Natural killer cell (primary cell): Measurements from ENCODE around the gene RECK. TPM values are rescaled to one million over a fixed set of nuclear protein-coding genes. Genes with fewer than 3 reads are reported as not detected.

Experiments
- ATAC-seq, 3 donors: fragments of 150-1000 bp in 2 of 3; fragments of 200-7000 bp in 1 of 3; cut with Tn5 transposase; 1 replicate in 1 of 3; 2 replicates in 2 of 3; pipeline ENCODE4 v1.10.0; 2021; ENCODE audit warnings: mild to moderate bottlenecking in 2 of 3, moderate library complexity in 2 of 3
- DNase-seq, 2 donors: peaks; one replicate each; pipeline versions ENCODE4 v3.0.0 to v3.0.0-alpha.2; 2013 to 2021; ENCODE audit warnings: mixed read lengths in 1 of 2
- H3K27ac ChIP-seq: one replicate; pipeline ENCODE4 v1.5.1; 2013; ENCODE audit warnings: mild to moderate bottlenecking, low read length
- H3K27me3 ChIP-seq: one replicate; pipeline ENCODE4 v1.6.1; 2013; ENCODE audit warnings: low read length; ENCODE audit not compliant: control insufficient read depth, insufficient read depth
- H3K36me3 ChIP-seq: one replicate; pipeline ENCODE4 v1.6.1; 2013; ENCODE audit warnings: low read length; ENCODE audit not compliant: control insufficient read depth, insufficient read depth
- H3K4me1 ChIP-seq: one replicate; pipeline ENCODE4 v1.6.1; 2013; ENCODE audit warnings: low read length; ENCODE audit not compliant: control insufficient read depth, insufficient read depth
- H3K4me3 ChIP-seq: one replicate; pipeline ENCODE4 v1.5.1; 2013; ENCODE audit warnings: low read length
- H3K9me3 ChIP-seq: one replicate; pipeline ENCODE4 v1.6.1; 2013; ENCODE audit warnings: low read length; ENCODE audit not compliant: control insufficient read depth, insufficient read depth
- H3K27ac Mint-ChIP-seq, 2 donors: one replicate each; pipeline ENCODE4 v1.8.0; 2022; ENCODE audit warnings: mild to moderate bottlenecking in 2 of 2, mixed read lengths in 2 of 2, moderate library complexity in 1 of 2
- H3K27me3 Mint-ChIP-seq, 2 donors: one replicate each; pipeline ENCODE4 v1.8.0; 2022; ENCODE audit warnings: low read depth in 2 of 2, mixed read lengths in 2 of 2
- H3K36me3 Mint-ChIP-seq: one replicate; pipeline ENCODE4 v1.8.0; 2022; ENCODE audit warnings: mixed read lengths
- H3K4me1 Mint-ChIP-seq, 2 donors: one replicate each; pipeline ENCODE4 v1.8.0; 2022; ENCODE audit warnings: mixed read lengths in 2 of 2
- H3K4me3 Mint-ChIP-seq: one replicate; pipeline ENCODE4 v1.8.0; 2022; ENCODE audit warnings: mild to moderate bottlenecking, moderate library complexity, mixed read lengths
- H3K9me3 Mint-ChIP-seq, 2 donors: one replicate each; pipeline ENCODE4 v1.8.0; 2022; ENCODE audit warnings: mixed read lengths in 2 of 2
- CTCF ChIP-seq: fragments of 200-600 bp; IDR thresholded peaks from one replicate; pipeline ENCODE4 v1.8.0; 2022; ENCODE audit warnings: antibody characterized with exemption
- WGBS: methylation state at CpG from one replicate; pipeline ENCODE4 v1.1.7; 2013; ENCODE audit warnings: missing lambda C conversion rate; ENCODE audit not compliant: insufficient coverage; 5-methylcytosine and 5-hydroxymethylcytosine counted together
- intact Hi-C: fragments of 100-400 bp; cut with micrococcal nuclease; formaldehyde crosslinking; loops from one replicate; pipeline ENCODE4 v1.14.2; 2022
- total RNA-seq, 4 donors: library from RNA; stranded (reverse); fragments of 120-200 nt in 1 of 4; gene quantifications; one replicate each; pipeline versions ENCODE4 v1.2.3 to v1.2.4, GENCODE V29; 2013 to 2022

The RECK gene
- total RNA-seq, 3 donors from 2014 or later (not counting 1 experiment from before 2014, with no cell fraction given), result 7.4 to 10.3 (median 8.0) TPM

DNA sequence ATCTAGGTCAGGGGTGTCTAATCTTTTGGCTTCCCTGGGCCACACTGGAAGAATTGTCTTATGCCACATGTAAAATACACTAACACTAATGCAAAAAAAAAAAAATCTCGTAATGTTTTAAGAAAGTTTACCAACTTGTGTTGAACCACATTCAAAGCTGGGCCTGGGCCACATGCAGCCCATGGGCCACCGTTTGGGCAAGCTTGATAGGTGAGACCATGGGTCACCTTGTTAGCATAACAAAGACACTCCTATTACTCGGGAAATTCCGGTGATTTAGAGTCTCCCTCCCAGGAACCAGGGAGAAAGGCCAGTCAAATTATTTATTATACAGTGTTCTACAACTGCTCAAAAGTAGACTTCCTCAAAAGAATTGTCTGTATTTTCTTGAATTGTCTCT, 12.7 kb downstream of the RECK start:
- 96% methylated on average over 4 of the region's 4 CpGs for WGBS
- intact Hi-C loops, result no loop called here
- Mint-ChIP-seq H3K4me3 (no peak overlapping the region), H3K27ac (no peak overlapping the region), H3K27me3 (no peaks in the 10 kb centered on the region), H3K4me1 (peaks cover 5 to 12% of the 10 kb centered on the region in 2 donors), H3K9me3 (no peaks in the 10 kb centered on the region), H3K36me3 (no peaks in the 10 kb centered on the region)
- DNase-seq (no peak), ATAC-seq (no peak)
- Histone ChIP-seq H3K4me3 (no peak overlapping the region), H3K9me3 (no peaks in the 10 kb centered on the region), H3K4me1 (no peaks in the 10 kb centered on the region), H3K36me3 (no peaks in the 10 kb centered on the region), H3K27ac (no peak overlapping the region), H3K27me3 (no peaks in the 10 kb centered on the region)
- TF ChIP-seq CTCF, result no peak

DNA sequence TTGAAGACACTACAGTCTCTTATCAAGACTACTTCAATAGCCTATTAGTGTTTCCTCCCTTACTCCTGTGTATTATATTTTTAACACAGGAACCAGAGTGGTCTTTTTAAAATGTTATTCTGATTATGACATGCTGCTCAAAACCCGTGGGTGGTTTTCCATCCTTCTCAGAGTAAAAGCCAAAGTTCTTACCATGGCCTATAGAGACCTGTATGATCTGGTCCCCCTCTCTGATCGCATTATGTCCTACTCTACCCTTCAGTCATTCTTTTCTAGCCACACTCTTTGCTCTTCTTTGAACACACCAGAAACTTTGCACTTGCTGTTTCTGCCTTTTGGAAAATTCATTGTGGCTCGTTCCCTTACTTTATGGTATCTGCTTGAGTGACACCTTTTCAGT, 13.8 kb downstream of the RECK start:
- ATAC-seq (no peak), DNase-seq (no peak)
- H3K4me3 ChIP-seq, result no peak overlapping the region
- Mint-ChIP-seq H3K27ac (no peak overlapping the region), H3K27me3 (no peaks in the 10 kb centered on the region), H3K9me3 (no peaks in the 10 kb centered on the region), H3K36me3 (no peaks in the 10 kb centered on the region), H3K4me3 (no peak overlapping the region), H3K4me1 (peaks cover 0 to 7% of the 10 kb centered on the region in 2 donors)
- H3K27ac ChIP-seq, result no peak overlapping the region
- no peaks in the 10 kb centered on the region for H3K4me1 ChIP-seq
- H3K9me3 ChIP-seq, result no peaks in the 10 kb centered on the region
- H3K36me3 ChIP-seq, result no peaks in the 10 kb centered on the region
- 92% methylated on average over 3 of the region's 3 CpGs for WGBS
- TF ChIP-seq CTCF, result no peak
- H3K27me3 ChIP-seq, result no peaks in the 10 kb centered on the region
- intact Hi-C loops, result no loop called here

- Histone ChIP-seq H3K27ac (no peak overlapping the region), H3K4me1 (no peaks in the 10 kb centered on the region), H3K27me3 (no peaks in the 10 kb centered on the region), H3K36me3 (no peaks in the 10 kb centered on the region), H3K4me3 (no peak overlapping the region), H3K9me3 (no peaks in the 10 kb centered on the region)
- WGBS, result 41% methylated on average over 2 of the region's 2 CpGs
- H3K27me3 Mint-ChIP-seq, result no peaks in the 10 kb centered on the region
- no peak for TF ChIP-seq CTCF
- ATAC-seq (no peak), DNase-seq (no peak)
- no peaks in the 10 kb centered on the region for H3K36me3 Mint-ChIP-seq
- H3K4me1 Mint-ChIP-seq, result peaks cover 0 to 7% of the 10 kb centered on the region in 2 donors
- no peak overlapping the region for H3K4me3 Mint-ChIP-seq
- intact Hi-C loops, result no loop called here
- no peak overlapping the region for H3K27ac Mint-ChIP-seq
- H3K9me3 Mint-ChIP-seq, result no peaks in the 10 kb centered on the region
These were observed 14.6 kb downstream of the RECK start for GRCh38 chr9:36051317-36051716.

DNA sequence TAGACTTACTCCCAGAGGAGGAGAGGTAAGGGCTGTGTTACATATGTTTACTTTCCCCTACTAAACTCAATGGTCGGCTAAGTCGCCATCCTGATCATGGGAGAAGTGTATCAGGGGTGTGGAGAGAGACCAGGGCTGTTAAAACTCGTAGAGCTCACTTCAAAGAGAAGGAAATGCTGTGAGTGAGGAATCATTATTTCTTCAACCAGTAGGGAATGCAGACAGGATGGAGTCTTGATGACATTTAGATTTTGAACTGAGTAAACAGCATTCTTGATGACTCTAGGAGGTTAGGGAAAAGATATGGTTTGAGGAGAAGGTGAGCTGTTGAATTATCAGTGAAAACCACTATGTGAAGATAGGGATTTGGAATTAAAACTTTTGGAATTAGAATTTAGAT, 17.3 kb downstream of the RECK start:
- TF ChIP-seq CTCF, result no peak
- H3K36me3 ChIP-seq, result no peaks in the 10 kb centered on the region
- Mint-ChIP-seq H3K27ac (no peak overlapping the region), H3K4me3 (no peak overlapping the region), H3K9me3 (no peaks in the 10 kb centered on the region), H3K4me1 (no peaks in the 10 kb centered on the region), H3K27me3 (no peaks in the 10 kb centered on the region), H3K36me3 (no peaks in the 10 kb centered on the region)
- no peaks in the 10 kb centered on the region for H3K9me3 ChIP-seq
- no peaks in the 10 kb centered on the region for H3K4me1 ChIP-seq
- DNase-seq (no peak), ATAC-seq (no peak)
- no peaks in the 10 kb centered on the region for H3K27me3 ChIP-seq
- intact Hi-C loops, result no loop called here
- no peak overlapping the region for H3K27ac ChIP-seq
- no peak overlapping the region for H3K4me3 ChIP-seq
- 71% methylated on average over 2 of the region's 3 CpGs for WGBS
